Thyroid gland (tissue), 4 donors: Measurements from ENCODE around the gene MAD1L1.
"Not testable (repeated sequence)": the region's sequence is repeated elsewhere in the genome, so short reads cannot be mapped to it uniquely, and the experiment has no call there.

ENCODE experiments used
- POLR2A ChIP-seq, 2 donors: fragments of 450-650 bp; IDR thresholded peaks; one replicate each; pipeline ENCODE4 v1.6.1; 2017; ENCODE audit warnings: antibody characterized with exemption in 2 of 2, mild to moderate bottlenecking in 2 of 2, moderate library complexity in 1 of 2
- TF ChIP-seq, protein P1 (sequence below), 6 experiments: fragments of 200-600 bp in 3 of 6; fragments of 450-650 bp in 3 of 6; sonication (generic) in 3 of 6; IDR thresholded peaks; one replicate each; pipeline ENCODE4 v1.5.1; 2016 to 2019; ENCODE audit warnings: antibody characterized with exemption in 6 of 6, mild to moderate bottlenecking in 2 of 6, inconsistent platforms in 1 of 6, moderate library complexity in 1 of 6

DNA sequence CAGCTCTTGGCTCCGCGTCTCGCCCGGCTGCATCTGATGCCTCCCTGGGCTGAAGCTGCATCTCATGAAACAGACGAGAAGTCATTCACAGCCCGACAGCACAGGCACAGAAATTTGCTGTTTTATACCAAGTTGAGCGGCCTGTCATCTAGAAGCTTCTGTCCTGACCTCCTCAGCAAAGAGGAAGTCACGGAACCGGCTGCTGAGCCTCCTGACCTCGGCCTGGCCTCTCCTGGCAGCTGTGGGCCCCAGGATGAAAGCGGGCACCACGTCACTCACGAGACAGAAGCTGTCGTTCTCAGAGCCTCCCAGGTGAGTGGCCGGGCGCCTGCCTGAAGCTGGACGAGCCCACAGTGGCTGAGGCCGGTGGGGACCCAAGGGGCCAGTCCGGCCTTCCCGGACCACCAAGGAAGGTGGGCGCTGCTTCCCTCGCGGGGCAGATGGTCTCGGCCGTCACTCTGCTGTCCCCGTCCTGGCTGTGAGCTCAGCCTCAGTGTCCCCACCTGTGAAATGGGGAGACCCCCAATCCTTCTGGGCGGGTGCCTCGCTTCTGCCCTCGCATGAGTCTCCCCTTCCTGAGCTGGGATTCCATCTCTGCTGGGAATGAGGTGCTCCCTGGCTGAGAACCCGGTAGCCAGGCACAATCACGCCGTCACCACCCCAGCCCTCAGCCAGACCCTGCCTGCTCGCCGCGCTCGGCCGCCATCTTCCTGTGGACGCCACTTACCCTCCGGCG, 391.3 kb downstream of the MAD1L1 start:
- TF ChIP-seq, protein P1, sequence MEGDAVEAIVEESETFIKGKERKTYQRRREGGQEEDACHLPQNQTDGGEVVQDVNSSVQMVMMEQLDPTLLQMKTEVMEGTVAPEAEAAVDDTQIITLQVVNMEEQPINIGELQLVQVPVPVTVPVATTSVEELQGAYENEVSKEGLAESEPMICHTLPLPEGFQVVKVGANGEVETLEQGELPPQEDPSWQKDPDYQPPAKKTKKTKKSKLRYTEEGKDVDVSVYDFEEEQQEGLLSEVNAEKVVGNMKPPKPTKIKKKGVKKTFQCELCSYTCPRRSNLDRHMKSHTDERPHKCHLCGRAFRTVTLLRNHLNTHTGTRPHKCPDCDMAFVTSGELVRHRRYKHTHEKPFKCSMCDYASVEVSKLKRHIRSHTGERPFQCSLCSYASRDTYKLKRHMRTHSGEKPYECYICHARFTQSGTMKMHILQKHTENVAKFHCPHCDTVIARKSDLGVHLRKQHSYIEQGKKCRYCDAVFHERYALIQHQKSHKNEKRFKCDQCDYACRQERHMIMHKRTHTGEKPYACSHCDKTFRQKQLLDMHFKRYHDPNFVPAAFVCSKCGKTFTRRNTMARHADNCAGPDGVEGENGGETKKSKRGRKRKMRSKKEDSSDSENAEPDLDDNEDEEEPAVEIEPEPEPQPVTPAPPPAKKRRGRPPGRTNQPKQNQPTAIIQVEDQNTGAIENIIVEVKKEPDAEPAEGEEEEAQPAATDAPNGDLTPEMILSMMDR (IDR thresholded peaks at IDR 0.05) = not testable (repeated sequence)
- TF ChIP-seq POLR2A (IDR thresholded peaks at IDR 0.05) = not testable (repeated sequence)
